GM19240 (cell line): ENCODE data around the gene KANTR.

ENCODE experiments used
- DNase-seq: peaks from one replicate; pipeline ENCODE4 v3.0.0; 2011; ENCODE audit warnings: low spot score; ENCODE audit not compliant: insufficient read length

The KANTR gene

DNA sequence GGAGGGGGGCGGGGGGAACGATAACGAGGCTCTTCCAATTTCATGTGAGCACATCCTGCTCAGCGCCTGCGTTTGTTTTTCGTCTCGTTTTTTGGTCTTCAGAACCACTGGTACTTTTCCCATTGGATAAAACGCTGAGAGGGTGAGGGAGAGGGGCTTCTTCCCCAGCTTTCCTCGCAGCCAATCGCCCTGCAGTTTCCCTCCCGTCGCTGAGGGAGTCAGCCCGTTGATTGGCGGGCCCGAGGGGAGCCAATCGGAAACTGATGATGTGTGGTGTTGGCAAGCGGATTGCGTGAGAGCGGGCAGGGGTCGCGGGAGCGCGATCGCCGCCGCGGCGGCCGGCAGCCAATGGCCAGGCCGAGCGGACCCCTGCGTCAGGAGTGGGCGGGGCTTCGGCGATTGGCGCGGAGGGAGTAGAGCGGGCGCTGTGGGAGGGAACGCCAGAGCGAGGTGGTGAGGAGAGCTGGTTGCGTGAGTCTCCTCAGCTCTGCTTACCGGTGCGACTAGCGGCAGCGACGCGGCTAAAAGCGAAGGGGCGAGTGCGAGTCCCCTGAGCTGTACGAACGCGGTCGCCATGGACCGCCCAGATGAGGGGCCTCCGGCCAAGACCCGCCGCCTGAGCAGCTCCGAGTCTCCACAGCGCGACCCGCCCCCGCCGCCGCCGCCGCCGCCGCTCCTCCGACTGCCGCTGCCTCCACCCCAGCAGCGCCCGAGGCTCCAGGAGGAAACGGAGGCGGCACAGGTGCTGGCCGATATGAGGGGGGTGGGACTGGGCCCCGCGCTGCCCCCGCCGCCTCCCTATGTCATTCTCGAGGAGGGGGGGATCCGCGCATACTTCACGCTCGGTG, 11.8 kb upstream of the KANTR start, which contains the start of gene TSPYL2:
Gene TSPYL2, plus strand, starts transcription at position 443 of the 848 bp plus-strand sequence. Its CDS starts 132 bp downstream, at position 575.
- peak; percentile 55 for DNase-seq

- no peak for DNase-seq
Observed at GRCh38 chrX:53082773-53083616, 10.9 kb upstream of the KANTR start.

- DNase-seq = no peak
Observed at GRCh38 chrX:53084043-53084570, 9.8 kb upstream of the KANTR start.

- no peak for DNase-seq
Observed at GRCh38 chrX:53084863-53085262, 9.1 kb upstream of the KANTR start.

- DNase-seq = no peak
Observed at GRCh38 chrX:53085661-53086229, 8.2 kb upstream of the KANTR start.

DNA sequence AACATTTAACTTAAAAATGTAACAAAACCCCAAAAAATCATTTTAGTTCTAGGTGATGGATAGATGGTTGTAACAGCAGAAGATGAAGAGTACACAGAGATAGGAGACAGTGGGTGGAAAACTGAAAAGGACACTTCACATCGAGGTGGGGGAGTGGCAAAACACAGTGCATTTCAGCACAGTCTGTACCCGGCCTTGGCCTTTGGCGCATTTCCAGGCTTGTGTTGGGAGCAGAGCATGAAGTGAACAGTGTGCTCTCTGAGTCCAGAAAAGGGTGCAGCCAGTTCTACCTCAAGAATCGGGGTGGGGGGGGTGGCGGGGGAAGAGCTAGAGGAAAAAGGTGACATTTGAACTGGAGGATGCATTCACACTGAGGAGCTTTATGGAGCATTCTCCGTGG, 7.5 kb upstream of the KANTR start:
- DNase-seq = no peak

GRCh38 chrX:53087388-53087831, 6.5 kb upstream of the KANTR start:
- no peak for DNase-seq

DNA sequence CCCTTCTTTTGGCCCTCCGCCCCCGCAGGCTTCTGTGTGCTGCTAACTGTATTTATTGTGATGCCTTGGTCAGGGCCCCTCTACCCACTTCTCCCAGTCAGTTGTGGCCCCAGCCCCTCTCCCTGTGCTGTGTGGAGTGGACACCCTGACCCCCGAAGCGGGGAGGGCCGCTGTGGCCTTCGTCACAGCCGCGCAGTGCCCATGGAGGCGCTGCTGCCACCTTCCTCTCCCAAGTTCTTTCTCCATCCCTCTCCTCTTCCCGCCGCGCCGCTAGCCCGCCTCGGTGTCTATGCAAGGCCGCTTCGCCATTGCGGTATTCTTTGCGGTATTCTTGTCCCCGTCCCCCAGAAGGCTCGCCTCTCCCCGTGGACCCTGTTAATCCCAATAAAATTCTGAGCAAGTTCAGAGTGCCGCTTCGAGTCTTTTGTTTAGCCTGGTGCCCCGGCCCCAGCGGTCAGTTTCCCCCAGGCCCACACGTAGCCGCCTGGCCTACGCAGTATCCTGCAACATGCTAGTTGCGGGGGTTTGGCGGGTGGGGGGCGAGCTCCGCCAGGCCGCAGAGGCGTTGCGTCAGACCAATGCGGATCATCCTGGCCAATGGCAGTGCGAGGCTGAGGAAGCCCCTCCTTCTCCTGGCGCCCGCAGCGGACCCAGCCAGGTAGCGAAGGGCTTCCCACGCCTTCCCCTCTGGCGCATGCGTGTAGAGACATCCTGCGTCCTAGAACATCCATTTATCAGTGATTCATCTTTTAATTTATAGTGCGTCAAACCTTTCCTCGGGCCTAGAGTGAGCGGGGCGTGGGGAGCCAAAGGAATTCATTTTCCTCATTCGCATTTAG, 5.6 kb upstream of the KANTR start:
- DNase-seq = peak; percentile 33

GRCh38 chrX:53089224-53089842, 4.6 kb upstream of the KANTR start:
- no peak for DNase-seq

GRCh38 chrX:53089925-53090324, 4.0 kb upstream of the KANTR start:
- no peak for DNase-seq

DNA sequence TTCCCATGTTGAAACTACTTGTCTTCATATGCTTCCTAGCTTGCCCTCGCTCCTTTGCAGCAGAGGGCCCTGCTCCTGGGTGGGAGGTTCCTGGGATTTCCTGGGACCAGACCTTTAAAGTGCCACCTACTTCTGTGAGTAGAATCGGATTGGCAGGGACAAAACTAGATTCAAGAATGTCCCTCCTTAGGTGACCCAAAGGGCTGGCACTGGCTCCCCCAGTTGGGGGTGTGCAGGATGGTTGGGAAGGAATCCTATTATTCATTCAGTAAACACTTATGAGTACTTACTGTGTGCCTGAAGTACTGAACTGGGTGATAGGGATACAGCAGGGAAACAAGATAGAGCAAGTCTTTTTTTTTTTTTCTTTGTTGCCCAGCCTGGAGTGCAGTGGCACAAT, 2.6 kb upstream of the KANTR start:
- no peak for DNase-seq

DNA sequence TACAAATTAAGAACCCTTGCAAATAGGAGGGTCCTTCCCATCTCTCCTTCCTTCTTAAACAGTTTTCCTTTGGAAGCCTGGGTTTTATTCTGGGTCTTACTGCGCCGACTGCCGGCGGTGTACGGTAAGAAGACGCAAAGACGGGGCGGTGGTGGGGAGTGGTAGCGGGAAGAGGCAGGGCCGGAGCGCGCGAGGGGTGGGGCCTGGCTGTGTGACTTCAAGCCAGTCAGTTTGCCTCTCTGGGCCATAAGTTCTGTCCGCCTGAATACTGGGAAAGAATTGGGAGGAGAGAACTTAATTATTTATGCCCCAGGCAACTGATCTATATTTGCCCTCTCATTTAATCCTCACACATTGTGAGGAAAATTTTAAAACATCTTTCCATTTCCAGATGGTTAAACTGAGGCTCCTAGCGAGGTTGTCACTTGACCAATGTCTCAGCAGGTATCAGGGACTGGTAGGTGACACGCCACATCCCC, 726 bp upstream of the KANTR start:
- DNase-seq = no peak

DNA sequence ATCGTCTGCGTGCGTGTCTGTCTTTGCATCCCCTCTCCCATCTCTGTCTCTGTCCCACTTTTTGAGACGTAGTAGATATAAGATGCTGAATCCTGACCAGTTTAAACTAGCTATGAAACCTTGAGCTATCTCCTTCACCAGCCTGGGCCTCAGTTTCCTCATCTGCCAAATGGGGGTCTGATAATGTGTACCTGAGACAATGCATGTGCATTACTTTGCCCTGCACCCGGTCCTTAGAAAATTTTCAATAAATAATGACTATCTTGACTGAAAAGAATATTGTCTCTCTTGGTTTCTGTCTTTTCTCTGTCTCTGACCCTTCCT, 602 bp downstream of the KANTR start:
- no peak for DNase-seq

DNA sequence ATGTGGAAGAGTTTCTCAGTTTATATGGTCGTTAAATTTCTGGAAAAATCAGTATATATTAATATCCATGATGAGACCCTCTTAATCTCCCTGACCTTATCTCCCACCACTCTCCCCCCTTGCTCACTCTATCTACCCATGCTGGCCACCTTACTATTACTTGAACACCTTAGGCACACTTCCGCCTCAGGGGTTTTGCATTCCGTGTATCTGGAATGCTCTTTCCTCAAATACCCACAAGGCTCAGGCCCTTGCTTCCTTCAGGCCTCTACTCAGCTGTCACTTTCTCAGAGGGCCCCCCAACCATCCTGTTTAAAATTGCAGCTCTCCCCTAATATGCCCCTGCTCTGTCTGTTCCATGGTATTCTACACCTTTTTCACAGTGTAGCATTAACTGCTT, 1.9 kb downstream of the KANTR start:
- DNase-seq = no peak

DNA sequence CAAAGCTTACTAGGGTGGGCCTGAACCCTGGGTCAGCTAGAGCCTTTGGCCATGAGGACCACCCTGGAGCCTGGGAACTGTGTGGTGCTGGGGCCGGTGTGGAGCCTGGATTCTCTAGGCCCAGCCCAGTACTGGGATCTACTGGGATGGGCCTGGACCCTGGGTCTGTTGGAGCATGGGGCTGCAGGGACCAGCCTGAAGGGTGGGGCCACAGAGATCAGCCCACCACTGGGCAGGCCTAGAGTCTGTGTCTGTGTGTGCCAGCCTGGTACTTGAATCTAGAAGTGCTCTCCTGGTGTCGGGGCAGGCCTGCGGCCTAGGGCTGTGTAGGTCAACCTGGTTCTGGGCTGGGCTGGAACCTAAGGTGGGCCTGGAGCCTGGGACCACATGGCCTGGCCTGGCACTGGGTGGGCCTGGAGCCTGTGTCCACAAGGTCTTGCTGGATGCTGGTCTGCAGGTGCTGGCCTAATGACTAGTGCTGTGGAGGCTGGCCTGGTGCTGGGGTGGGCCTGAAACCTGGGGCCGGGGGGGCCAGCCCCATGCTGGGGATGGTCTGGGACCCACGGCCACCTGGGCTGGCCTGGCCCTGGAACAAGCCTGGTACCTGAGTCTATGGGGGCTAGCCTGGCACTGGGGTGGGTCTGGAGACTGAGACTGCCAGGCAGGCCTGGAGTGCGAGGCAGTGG, 21.1 kb downstream of the KANTR start:
- no peak for DNase-seq

GRCh38 chrX:53115550-53115874, 21.6 kb downstream of the KANTR start:
- DNase-seq = no peak

GRCh38 chrX:53116101-53116500, 22.2 kb downstream of the KANTR start:
- DNase-seq = no peak

- DNase-seq = no peak
Observed at GRCh38 chrX:53122013-53122412, 28.1 kb downstream of the KANTR start.

DNA sequence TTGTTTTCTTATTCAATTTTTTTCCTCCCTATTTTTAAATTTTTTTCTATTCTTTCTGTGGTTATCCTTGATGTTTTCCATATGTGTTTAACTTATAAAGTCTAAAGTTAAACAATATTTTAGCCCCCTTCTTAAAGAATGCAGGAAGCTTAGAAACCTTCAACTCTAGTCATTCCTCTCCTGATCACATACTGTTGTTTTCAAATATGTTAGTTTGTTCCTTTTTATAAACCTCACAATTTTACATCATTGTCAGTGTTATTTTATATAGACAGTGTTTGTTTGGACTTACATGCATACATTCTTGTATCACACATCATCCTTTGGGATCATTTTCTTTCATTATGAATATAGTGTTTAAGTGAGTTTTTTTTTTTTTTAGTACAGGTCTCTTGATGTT, 31.6 kb downstream of the KANTR start:
- no peak for DNase-seq

DNA sequence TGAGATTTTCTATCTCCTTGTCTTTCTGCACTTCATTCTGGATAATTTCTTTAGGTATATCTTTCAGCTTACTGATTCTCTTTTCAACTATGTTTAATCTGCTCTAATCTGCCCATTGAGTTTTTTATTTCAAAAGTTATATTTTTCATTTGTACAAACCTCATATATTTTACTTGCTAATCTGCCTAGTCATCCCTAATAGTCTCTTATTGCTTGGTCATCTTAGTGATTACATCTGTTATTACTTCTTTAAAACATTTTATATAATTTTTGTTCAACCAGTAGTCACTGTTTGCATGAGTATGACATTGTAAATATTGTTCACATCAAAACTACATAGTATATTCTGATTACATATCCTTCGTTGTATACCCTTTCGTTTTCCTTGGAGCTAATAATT, 32.4 kb downstream of the KANTR start:
- no peak for DNase-seq
